HepG2 (cell line): ENCODE data around the gene MRPS5. TPM values are rescaled to one million over a fixed set of nuclear protein-coding genes. Genes with fewer than 3 reads are reported as not detected.

Experiments
- BCL6 ChIP-seq: IDR thresholded peaks from 2 replicates; pipeline ENCODE4 v1.6.1; 2016; ENCODE audit warnings: missing genetic modification reagents, missing compliant biosample characterization
- ESRRA ChIP-seq: sonication (generic); formaldehyde crosslinking; IDR thresholded peaks from 2 replicates; pipeline ENCODE4 v1.5.1; 2020; ENCODE audit warnings: mild to moderate bottlenecking, low read depth, missing genetic modification reagents
- EZH2 ChIP-seq: conservative IDR thresholded peaks from 2 replicates; pipeline ENCODE4 v1.6.1; 2012; ENCODE audit warnings: mild to moderate bottlenecking, low read depth, low read length, moderate library complexity
- FOXK1 ChIP-seq: sonication (generic); formaldehyde crosslinking; IDR thresholded peaks from 2 replicates; pipeline ENCODE4 v1.4.0; 2020; ENCODE audit warnings: low read depth, missing genetic modification reagents, borderline replicate concordance
- MIXL1 ChIP-seq: IDR thresholded peaks from 2 replicates; pipeline ENCODE4 v1.6.1; 2016
- NFKB2 ChIP-seq: sonication (generic); formaldehyde crosslinking; IDR thresholded peaks from 2 replicates; pipeline ENCODE4 v1.4.0; 2020; ENCODE audit warnings: missing genetic modification reagents, borderline replicate concordance
- PPARG ChIP-seq: conservative IDR thresholded peaks from 2 replicates; pipeline ENCODE4 v1.6.1; 2016; ENCODE audit warnings: missing biosample characterization, missing genetic modification reagents
- RCOR2 ChIP-seq: IDR thresholded peaks from 2 replicates; pipeline ENCODE4 v1.6.1; 2016; ENCODE audit warnings: missing biosample characterization, missing genetic modification reagents
- TOE1 ChIP-seq: sonication (generic); formaldehyde crosslinking; IDR thresholded peaks from 2 replicates; pipeline ENCODE4 v1.4.0; 2020; ENCODE audit warnings: mild to moderate bottlenecking, missing genetic modification reagents
- ZBTB42 ChIP-seq: sonication (generic); formaldehyde crosslinking; IDR thresholded peaks from 2 replicates; pipeline ENCODE4 v1.5.0; 2020; ENCODE audit warnings: mild to moderate bottlenecking, missing genetic modification reagents
- ZC3H13 ChIP-seq: sonication (generic); formaldehyde crosslinking; IDR thresholded peaks from 2 replicates; pipeline ENCODE4 v1.8.1; 2023; ENCODE audit warnings: mild to moderate bottlenecking, missing genetic modification reagents, moderate library complexity
- ZNF17 ChIP-seq: sonication (generic); formaldehyde crosslinking; IDR thresholded peaks from 2 replicates; pipeline ENCODE4 v1.5.0; 2020; ENCODE audit warnings: mild to moderate bottlenecking, missing genetic modification reagents
- ZNF292 ChIP-seq: sonication (generic); formaldehyde crosslinking; IDR thresholded peaks from 2 replicates; pipeline ENCODE4 v1.8.1; 2022; ENCODE audit warnings: mild to moderate bottlenecking, low read depth, missing genetic modification reagents, borderline replicate concordance
- ZNF33A ChIP-seq: sonication (generic); formaldehyde crosslinking; IDR thresholded peaks from 2 replicates; pipeline ENCODE4 v1.5.1; 2020; ENCODE audit warnings: missing genetic modification reagents, mild to moderate bottlenecking, moderate library complexity, borderline replicate concordance
- ZNF501 ChIP-seq: sonication (generic); formaldehyde crosslinking; IDR thresholded peaks from 2 replicates; pipeline ENCODE4 v1.5.1; 2020; ENCODE audit warnings: mild to moderate bottlenecking, moderate library complexity, missing genetic modification reagents
- ZNF75D ChIP-seq: sonication (generic); formaldehyde crosslinking; IDR thresholded peaks from 2 replicates; pipeline ENCODE4 v1.8.1; 2023; ENCODE audit warnings: missing genetic modification reagents, mild to moderate bottlenecking, borderline replicate concordance
- polyA plus RNA-seq, 8 experiments: library from polyadenylated mRNA; depleted of rRNA in 3 of 8; stranded (reverse) in 7 of 8; unstranded in 1 of 8; fragments of >200 nt; fragmentation: Illumina TruSeq in 4 of 8; extraction: Trizol in 4 of 8; gene quantifications; 2 replicates each; pipeline versions ENCODE4 v1.2.1 to v1.2.3, GENCODE V29; 2011 to 2016; ENCODE audit warnings: low read depth in 4 of 8, missing spikeins in 1 of 8, mixed read lengths in 1 of 8; ENCODE audit not compliant: insufficient read depth in 1 of 8
- total RNA-seq, 5 experiments: library from RNA; depleted of rRNA; stranded (reverse); fragments of >200 nt; fragmentation: Illumina TruSeq; extraction: Trizol; gene quantifications; 2 replicates each; pipeline ENCODE4 v1.2.3, GENCODE V29; 2016; ENCODE audit warnings: low read depth in 1 of 5
- TF ChIP-seq, protein P1 (sequence below): sonication (generic); formaldehyde crosslinking; IDR thresholded peaks from 2 replicates; pipeline ENCODE4 v1.5.1; 2020; ENCODE audit warnings: mild to moderate bottlenecking, missing genetic modification reagents, borderline replicate concordance
- TF ChIP-seq, protein P2 (sequence below): IDR thresholded peaks from 2 replicates; pipeline ENCODE4 v1.6.1; 2018; ENCODE audit warnings: missing genetic modification reagents
- TF ChIP-seq, protein P3 (sequence below): sonication (generic); formaldehyde crosslinking; conservative IDR thresholded peaks from 2 replicates; pipeline ENCODE4 v1.8.0; 2022; ENCODE audit warnings: mild to moderate bottlenecking, moderate library complexity, missing genetic modification reagents
- TF ChIP-seq, protein P4 (sequence below): sonication (generic); formaldehyde crosslinking; IDR thresholded peaks from 2 replicates; pipeline ENCODE4 v1.4.0; 2020; ENCODE audit warnings: missing genetic modification reagents
- TF ChIP-seq, protein P5 (sequence below): sonication (generic); formaldehyde crosslinking; IDR thresholded peaks from 2 replicates; pipeline ENCODE4 v1.5.1; 2020; ENCODE audit warnings: missing genetic modification reagents, mild to moderate bottlenecking, borderline replicate concordance
- TF ChIP-seq, protein P6 (sequence below): sonication (generic); formaldehyde crosslinking; IDR thresholded peaks from 2 replicates; pipeline ENCODE4 v1.8.0; 2022; ENCODE audit warnings: mild to moderate bottlenecking, missing genetic modification reagents

The MRPS5 gene
- total and polyA plus RNA-seq, 2 of the 13 experiments (the other 11 are each of a cell fraction or from before 2014, with no cell fraction given) = 98.8 to 134 TPM

DNA sequence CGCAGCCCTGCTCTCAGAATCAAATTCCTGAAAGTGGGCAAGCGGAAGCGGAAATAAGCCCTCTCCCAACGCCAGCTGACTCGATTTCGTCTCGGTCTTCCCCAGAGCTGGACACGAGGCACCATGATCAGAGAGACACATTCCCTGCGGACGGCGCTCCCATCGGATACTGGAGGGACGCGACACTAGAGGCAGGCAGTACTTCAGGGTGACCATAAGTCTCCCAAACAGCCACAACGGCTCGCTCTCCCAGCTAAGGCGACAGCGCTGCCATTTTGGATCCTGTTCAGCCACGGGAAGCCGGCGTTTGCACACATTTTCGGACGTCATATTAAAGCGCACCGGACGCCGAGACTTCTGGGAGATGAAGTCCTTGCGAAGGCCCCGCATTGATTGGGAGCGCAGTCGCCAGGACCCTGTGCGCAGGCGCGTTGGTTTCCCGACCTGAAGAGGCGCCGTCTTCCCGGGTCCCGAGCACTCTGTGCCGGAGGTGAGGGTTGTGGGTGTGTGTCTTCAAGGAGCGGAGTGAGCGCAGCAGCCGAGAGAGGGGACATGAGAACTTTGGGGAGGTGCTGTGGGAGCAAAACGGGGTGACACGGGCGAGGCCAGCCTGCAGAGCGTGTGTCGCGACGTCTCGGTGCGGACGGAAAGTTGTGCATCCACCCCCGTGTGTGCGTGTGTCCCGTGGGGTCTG, 43.9 kb upstream of the MRPS5 start, which contains the start of gene ZNF2 (continued):
- TF ChIP-seq ZNF292 (CRISPR knock-in tag) (peak; percentile 50; the same call in 1 of the 2 replicates), PPARG (CRISPR knock-in tag) (peak; percentile 66), ZC3H13 (CRISPR knock-in tag) (peak; percentile 66), NFKB2 (CRISPR knock-in tag) (peak; percentile 48; the same call in 1 of the 2 replicates), ESRRA (peak; percentile 82; the same call in 1 of the 2 replicates), ZNF501 (peak; percentile 100), ZNF17 (CRISPR knock-in tag) (no peak), ZBTB42 (CRISPR knock-in tag) (no peak), BCL6 (CRISPR knock-in tag) (peak; percentile 57; the same call in 1 of the 2 replicates), EZH2 (no peak), ZNF33A (CRISPR knock-in tag) (no peak), MIXL1 (CRISPR knock-in tag) (peak; percentile 52; the same call in 1 of the 2 replicates), TOE1 (CRISPR knock-in tag) (peak; percentile 12; the same call in 1 of the 2 replicates), RCOR2 (CRISPR knock-in tag) (no peak), ZNF75D (CRISPR knock-in tag) (no peak), FOXK1 (CRISPR knock-in tag) (peak; percentile 91)
- TF ChIP-seq, protein P1, sequence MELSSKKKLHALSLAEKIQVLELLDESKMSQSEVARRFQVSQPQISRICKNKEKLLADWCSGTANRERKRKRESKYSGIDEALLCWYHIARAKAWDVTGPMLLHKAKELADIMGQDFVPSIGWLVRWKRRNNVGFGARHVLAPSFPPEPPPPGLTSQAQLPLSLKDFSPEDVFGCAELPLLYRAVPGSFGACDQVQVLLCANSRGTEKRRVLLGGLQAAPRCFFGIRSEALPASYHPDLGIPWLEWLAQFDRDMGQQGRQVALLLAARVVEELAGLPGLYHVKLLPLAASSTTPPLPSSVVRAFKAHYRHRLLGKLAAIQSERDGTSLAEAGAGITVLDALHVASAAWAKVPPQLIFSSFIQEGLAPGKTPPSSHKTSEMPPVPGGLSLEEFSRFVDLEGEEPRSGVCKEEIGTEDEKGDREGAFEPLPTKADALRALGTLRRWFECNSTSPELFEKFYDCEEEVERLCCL (CRISPR knock-in tag) = peak; percentile 95; the same call in 1 of the 2 replicates
- TF ChIP-seq, protein P2, sequence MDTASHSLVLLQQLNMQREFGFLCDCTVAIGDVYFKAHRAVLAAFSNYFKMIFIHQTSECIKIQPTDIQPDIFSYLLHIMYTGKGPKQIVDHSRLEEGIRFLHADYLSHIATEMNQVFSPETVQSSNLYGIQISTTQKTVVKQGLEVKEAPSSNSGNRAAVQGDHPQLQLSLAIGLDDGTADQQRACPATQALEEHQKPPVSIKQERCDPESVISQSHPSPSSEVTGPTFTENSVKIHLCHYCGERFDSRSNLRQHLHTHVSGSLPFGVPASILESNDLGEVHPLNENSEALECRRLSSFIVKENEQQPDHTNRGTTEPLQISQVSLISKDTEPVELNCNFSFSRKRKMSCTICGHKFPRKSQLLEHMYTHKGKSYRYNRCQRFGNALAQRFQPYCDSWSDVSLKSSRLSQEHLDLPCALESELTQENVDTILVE = peak; percentile 72
- TF ChIP-seq, protein P3, sequence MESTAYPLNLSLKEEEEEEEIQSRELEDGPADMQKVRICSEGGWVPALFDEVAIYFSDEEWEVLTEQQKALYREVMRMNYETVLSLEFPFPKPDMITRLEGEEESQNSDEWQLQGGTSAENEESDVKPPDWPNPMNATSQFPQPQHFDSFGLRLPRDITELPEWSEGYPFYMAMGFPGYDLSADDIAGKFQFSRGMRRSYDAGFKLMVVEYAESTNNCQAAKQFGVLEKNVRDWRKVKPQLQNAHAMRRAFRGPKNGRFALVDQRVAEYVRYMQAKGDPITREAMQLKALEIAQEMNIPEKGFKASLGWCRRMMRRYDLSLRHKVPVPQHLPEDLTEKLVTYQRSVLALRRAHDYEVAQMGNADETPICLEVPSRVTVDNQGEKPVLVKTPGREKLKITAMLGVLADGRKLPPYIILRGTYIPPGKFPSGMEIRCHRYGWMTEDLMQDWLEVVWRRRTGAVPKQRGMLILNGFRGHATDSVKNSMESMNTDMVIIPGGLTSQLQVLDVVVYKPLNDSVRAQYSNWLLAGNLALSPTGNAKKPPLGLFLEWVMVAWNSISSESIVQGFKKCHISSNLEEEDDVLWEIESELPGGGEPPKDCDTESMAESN = peak; percentile 96
- TF ChIP-seq, protein P4, sequence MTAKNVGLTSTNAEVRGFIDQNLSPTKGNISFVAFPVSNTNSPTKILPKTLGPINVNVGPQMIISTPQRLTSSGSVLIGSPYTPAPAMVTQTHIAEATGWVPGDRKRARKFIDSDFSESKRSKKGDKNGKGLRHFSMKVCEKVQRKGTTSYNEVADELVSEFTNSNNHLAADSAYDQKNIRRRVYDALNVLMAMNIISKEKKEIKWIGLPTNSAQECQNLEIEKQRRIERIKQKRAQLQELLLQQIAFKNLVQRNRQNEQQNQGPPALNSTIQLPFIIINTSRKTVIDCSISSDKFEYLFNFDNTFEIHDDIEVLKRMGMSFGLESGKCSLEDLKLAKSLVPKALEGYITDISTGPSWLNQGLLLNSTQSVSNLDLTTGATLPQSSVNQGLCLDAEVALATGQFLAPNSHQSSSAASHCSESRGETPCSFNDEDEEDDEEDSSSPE (CRISPR knock-in tag) = peak; percentile 66; the same call in 1 of the 2 replicates
- TF ChIP-seq, protein P5, sequence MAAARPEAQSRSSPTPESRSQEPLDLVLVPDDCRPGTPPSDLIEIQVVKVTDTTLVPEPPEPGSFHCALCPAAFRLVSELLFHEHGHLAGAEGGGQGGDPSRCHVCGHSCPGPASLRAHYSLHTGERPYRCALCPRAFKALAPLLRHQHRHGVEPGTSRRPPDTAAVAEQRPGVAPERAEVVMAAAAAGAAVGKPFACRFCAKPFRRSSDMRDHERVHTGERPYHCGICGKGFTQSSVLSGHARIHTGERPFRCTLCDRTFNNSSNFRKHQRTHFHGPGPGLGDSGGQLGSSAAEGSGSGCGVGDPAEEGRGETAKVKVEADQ (CRISPR knock-in tag) = peak; percentile 83
- TF ChIP-seq, protein P6, sequence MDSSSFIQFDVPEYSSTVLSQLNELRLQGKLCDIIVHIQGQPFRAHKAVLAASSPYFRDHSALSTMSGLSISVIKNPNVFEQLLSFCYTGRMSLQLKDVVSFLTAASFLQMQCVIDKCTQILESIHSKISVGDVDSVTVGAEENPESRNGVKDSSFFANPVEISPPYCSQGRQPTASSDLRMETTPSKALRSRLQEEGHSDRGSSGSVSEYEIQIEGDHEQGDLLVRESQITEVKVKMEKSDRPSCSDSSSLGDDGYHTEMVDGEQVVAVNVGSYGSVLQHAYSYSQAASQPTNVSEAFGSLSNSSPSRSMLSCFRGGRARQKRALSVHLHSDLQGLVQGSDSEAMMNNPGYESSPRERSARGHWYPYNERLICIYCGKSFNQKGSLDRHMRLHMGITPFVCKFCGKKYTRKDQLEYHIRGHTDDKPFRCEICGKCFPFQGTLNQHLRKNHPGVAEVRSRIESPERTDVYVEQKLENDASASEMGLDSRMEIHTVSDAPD (CRISPR knock-in tag) = peak; percentile 38; the same call in 1 of the 2 replicates
